Nephron (organoid): Measurements from ENCODE around the gene MEGF6.

Source experiments
- H3K27ac Mint-ChIP-seq, 3 experiments: 2 replicates each; pipeline ENCODE4 v1.8.0; 2020; ENCODE audit warnings: mixed read lengths in 3 of 3, mild to moderate bottlenecking in 2 of 3, moderate library complexity in 1 of 3
- H3K27me3 Mint-ChIP-seq: 2 replicates; pipeline ENCODE4 v1.8.0; 2021; ENCODE audit warnings: low read depth, mild to moderate bottlenecking, moderate library complexity, mixed read lengths
- H3K36me3 Mint-ChIP-seq: 2 replicates; pipeline ENCODE4 v1.8.0; 2020; ENCODE audit warnings: low read depth, mixed read lengths
- H3K4me1 Mint-ChIP-seq: 2 replicates; pipeline ENCODE4 v1.8.0; 2020; ENCODE audit warnings: mixed read lengths
- H3K4me3 Mint-ChIP-seq, 3 experiments: 2 replicates each; pipeline ENCODE4 v1.8.0; 2020; ENCODE audit warnings: mild to moderate bottlenecking in 3 of 3, mixed read lengths in 3 of 3, moderate library complexity in 2 of 3
- H3K9me3 Mint-ChIP-seq: 2 replicates; pipeline ENCODE4 v1.8.0; 2020; ENCODE audit warnings: mixed read lengths
- TF ChIP-seq, protein P1 (sequence below), 3 experiments: fragments of 200-600 bp; sonication (generic); IDR thresholded peaks; one replicate each; pipeline ENCODE4 v1.5.0; 2021; ENCODE audit warnings: antibody characterized with exemption in 3 of 3; ENCODE audit not compliant: unreplicated experiment in 3 of 3

Gene MEGF6

DNA sequence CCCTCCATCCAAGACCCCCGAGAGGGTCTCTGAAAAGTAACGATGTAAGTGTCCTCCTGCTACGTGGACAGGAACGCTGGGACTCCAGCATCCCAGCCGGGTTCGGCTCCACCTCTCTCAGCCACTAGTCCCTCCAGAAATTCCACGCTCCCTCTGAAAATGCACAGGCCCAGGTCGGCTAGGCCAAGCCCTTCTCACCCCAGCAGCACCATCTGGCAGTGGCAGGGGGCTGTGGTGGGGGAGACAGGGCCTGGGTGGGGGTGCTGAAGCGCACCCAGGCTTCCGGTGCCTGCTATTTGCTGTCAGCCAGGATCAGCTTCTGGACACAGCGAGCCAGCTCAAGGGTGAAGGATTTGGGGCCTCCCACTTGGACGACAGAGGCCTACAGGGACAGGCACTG lies 83.5 kb downstream of the MEGF6 start:
- Mint-ChIP-seq H3K4me3 (no peak overlapping the region), H3K36me3 (no peaks in the 10 kb centered on the region), H3K27ac (no peak overlapping the region), H3K9me3 (no peaks in the 10 kb centered on the region), H3K4me1 (peaks cover 31% of the 10 kb centered on the region), H3K27me3 (peaks cover 11% of the 10 kb centered on the region)
- TF ChIP-seq, protein P1, sequence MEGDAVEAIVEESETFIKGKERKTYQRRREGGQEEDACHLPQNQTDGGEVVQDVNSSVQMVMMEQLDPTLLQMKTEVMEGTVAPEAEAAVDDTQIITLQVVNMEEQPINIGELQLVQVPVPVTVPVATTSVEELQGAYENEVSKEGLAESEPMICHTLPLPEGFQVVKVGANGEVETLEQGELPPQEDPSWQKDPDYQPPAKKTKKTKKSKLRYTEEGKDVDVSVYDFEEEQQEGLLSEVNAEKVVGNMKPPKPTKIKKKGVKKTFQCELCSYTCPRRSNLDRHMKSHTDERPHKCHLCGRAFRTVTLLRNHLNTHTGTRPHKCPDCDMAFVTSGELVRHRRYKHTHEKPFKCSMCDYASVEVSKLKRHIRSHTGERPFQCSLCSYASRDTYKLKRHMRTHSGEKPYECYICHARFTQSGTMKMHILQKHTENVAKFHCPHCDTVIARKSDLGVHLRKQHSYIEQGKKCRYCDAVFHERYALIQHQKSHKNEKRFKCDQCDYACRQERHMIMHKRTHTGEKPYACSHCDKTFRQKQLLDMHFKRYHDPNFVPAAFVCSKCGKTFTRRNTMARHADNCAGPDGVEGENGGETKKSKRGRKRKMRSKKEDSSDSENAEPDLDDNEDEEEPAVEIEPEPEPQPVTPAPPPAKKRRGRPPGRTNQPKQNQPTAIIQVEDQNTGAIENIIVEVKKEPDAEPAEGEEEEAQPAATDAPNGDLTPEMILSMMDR (IDR thresholded peaks at IDR 0.05; ENCODE audit: unreplicated experiment in 3 of 3) = no peak

DNA sequence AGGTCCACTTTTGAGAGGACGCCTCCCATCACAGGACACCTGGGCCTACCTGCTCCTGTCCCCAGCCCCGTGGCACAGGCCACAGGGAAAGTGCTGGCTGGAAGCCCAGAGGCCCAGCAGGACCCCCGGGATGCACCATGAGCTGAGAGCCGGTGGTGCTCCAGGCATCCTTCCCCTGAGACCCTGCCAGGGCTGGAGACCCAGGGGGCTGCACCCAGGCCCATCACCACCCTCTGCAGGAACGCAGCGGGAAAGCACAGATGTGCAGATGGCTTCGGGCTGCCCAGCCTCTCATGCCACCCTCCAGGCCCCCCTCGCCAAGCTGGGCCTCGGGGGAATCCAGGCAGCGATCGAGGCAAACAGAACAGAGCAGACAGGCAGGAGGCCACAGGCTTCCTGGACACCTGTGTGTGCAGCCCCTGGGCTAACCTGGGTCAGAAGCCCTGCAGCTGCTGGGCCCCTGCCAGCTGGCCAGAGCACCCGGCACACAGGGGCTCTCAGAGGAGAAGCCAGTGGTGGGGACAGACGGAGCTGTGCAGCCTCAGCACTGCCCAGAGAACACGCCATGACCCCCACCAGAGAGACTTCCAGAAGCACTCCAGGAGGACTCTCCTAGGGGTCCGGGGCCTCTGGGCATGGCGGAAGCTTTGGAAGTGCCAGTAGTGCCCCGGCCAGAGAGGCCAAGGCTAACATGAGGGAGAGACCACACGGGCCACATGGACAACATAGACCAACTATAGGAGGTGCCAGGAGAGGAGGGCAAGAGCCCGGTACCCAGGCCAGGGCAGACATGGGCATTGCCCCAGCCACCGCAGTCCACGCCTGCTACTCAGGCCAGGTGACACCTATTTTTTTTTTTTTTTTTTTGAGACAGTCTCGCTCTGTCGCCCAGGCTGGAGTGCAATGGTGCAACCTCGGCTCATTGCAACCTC lies 85.5 kb downstream of the MEGF6 start:
- Mint-ChIP-seq H3K36me3 (no peaks in the 10 kb centered on the region), H3K27me3 (peaks cover 4% of the 10 kb centered on the region), H3K4me1 (peaks cover 22% of the 10 kb centered on the region), H3K9me3 (no peaks in the 10 kb centered on the region), H3K4me3 (no peak overlapping the region), H3K27ac (no peak overlapping the region)
- TF ChIP-seq, protein P1 (IDR thresholded peaks at IDR 0.05; ENCODE audit: unreplicated experiment in 3 of 3) = no peak

- TF ChIP-seq, protein P1 (IDR thresholded peaks at IDR 0.05; ENCODE audit: unreplicated experiment in 3 of 3) = no peak
Measured at GRCh38 chr1:3524556-3525203, 86.6 kb downstream of the MEGF6 start.

DNA sequence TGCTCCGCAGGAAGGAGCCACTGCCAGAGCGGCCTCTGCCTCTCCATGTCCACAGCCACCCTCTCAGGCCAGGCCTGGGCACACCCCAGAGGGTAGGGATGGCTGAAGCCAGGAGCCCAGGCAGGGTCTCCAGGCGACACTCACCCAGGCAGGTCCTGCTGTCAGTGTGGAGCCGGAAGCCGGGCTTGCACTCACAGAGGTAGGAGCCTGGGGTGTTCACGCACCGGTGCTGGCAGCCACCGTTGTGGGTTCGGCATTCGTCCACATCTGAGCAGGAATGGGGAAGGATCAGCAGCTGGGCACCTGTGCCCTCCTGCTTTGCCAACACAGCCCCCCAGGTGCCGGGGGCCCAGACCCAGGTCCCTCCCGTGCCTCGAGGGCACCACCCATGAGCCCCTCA lies 87.3 kb downstream of the MEGF6 start:
- TF ChIP-seq, protein P1 (IDR thresholded peaks at IDR 0.05; ENCODE audit: unreplicated experiment in 3 of 3) = no peak
- Mint-ChIP-seq H3K4me3 (no peak overlapping the region), H3K4me1 (peaks cover 10% of the 10 kb centered on the region), H3K27me3 (no peaks in the 10 kb centered on the region), H3K27ac (no peak overlapping the region), H3K36me3 (no peaks in the 10 kb centered on the region), H3K9me3 (no peaks in the 10 kb centered on the region)

More at GRCh38 chr1:3524556-3525203, 86.6 kb downstream of the MEGF6 start:
- Mint-ChIP-seq H3K36me3 (no peaks in the 10 kb centered on the region), H3K4me3 (no peak overlapping the region), H3K27me3 (no peaks in the 10 kb centered on the region), H3K4me1 (peaks cover 14% of the 10 kb centered on the region), H3K9me3 (no peaks in the 10 kb centered on the region), H3K27ac (no peak overlapping the region)

DNA sequence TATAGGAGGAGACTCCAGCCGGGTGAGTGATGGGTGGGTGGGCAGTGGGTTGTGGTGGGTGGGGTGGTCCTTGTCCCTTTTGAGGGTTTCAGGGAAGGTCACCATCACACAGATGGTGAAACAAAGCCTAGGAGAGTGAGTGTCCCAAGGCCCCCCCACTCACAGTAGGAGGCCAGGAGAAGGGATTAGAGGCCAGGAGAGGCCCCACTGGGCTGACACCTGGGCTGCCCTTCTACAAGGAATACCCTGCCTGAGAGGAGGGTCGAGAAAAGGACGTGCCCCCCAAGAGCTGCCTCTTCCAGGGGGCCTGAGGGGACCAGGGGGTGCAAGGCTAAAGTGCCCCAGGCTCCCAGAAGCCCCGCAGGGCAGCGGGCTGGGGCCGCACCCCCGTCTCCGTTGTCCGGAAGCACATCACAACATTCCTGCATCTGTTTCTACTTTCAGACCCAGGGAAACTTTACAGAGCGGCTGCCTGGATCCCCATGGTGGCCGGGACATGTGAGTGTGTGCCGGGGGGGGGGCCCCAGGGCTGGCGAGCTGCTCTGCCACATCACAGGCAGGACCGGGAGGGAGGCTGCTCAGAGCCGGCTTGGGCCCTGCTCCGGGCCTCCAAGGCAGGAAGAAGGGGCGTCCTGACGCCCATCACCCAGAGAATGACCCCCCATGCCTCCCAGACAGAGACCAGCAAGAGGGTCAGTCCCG lies 88.6 kb downstream of the MEGF6 start:
- no peaks in the 10 kb centered on the region for H3K36me3 Mint-ChIP-seq
- no peak overlapping the region for H3K27ac Mint-ChIP-seq
- H3K27me3 Mint-ChIP-seq = no peaks in the 10 kb centered on the region
- H3K4me3 Mint-ChIP-seq = no peak overlapping the region
- peaks cover under 1% of the 10 kb centered on the region for H3K4me1 Mint-ChIP-seq
- TF ChIP-seq, protein P1 (IDR thresholded peaks at IDR 0.05; ENCODE audit: unreplicated experiment in 3 of 3) = no peak
- no peaks in the 10 kb centered on the region for H3K9me3 Mint-ChIP-seq
